OCI-LY1 (cell line): ENCODE results near the gene IGSF6.

Experiments
- CTCF ChIP-seq: fragments of 200-600 bp; sonication (generic), shearing (Covaris generic); IDR thresholded peaks from 2 replicates; pipeline ENCODE4 v1.5.1; 2017; ENCODE audit warnings: mild to moderate bottlenecking, antibody characterized with exemption, low read length, moderate library complexity, mixed read lengths
- EZH2 ChIP-seq: fragments of 200-600 bp; sonication (generic), shearing (Covaris generic); IDR thresholded peaks from 2 replicates; pipeline ENCODE4 v1.8.0; 2017; ENCODE audit warnings: borderline replicate concordance, mixed run types, mild to moderate bottlenecking, antibody characterized with exemption, low read length, moderate library complexity, mixed read lengths

GRCh38 chr16:21625026-21625425, 27.4 kb downstream of the IGSF6 start:
- TF ChIP-seq CTCF: no peak
- TF ChIP-seq EZH2: no peak
